ENCODE data around the gene INAFM1. TPM values are rescaled to one million over a fixed set of nuclear protein-coding genes. Genes with fewer than 3 reads are reported as not detected.

Gene INAFM1
- total and polyA plus RNA-seq, 2 donors (not counting 3 experiments of a cell fraction or from before 2014, with no cell fraction given) = 2.8 to 8.3 TPM

- intact Hi-C loops (cut with micrococcal nuclease) (loop anchor here (1.0 to 5.0 kb wide), 10 partner anchors 12 to 387 kb away; partner anchors contain the start of gene CCDC9), dilution Hi-C loops (cut with MboI; ENCODE audit: extremely low pct_ligation_motif_present, low sequenced_read_pairs) (no loop called here)
- H3K4me1 ChIP-seq (ENCODE audit: control insufficient read depth, extremely low read depth, insufficient read depth, low read length) = peaks cover 20% of the 10 kb centered on the region
- ChIA-PET CTCF (interaction anchor here (0.6 to 8.3 kb wide), 43 partner anchors 9 to 231 kb away, joined by 3 to 533 read pairs (median 6); partner anchors contain the start of genes CCDC9, SAE1 and ZC3H4), POLR2A (interaction anchor here (0.6 to 1.8 kb wide), 13 partner anchors 11 to 131 kb away, joined by 3 to 27 read pairs (median 6); partner anchors contain the start of genes CCDC9, INAFM1 and ZC3H4)
- H3K79me2 ChIP-seq (ENCODE audit: control insufficient read depth, insufficient read depth, low read length) = no peaks in the 10 kb centered on the region
- no peaks in the 10 kb centered on the region for H4K20me1 ChIP-seq (replicated peaks; ENCODE audit: control insufficient read depth, extremely low read depth, insufficient read depth, low read length)
- TF ChIP-seq EZH2 (IDR thresholded peaks at IDR 0.05; ENCODE audit: borderline replicate concordance, low read depth, low read length, severe bottlenecking) = no peak
- peak; percentile 95 to 99 for TF ChIP-seq CTCF (IDR thresholded peaks at IDR 0.05; ENCODE audit: extremely low read depth in 1 of 2, insufficient read depth in 1 of 2, low read depth in 1 of 2, low read length in 2 of 2)
- TF ChIP-seq JUN (IDR thresholded peaks at IDR 0.05; ENCODE audit: borderline replicate concordance, insufficient read depth, insufficient read length, low read depth) = peak; percentile 76
- peak; percentile 96 for TF ChIP-seq GATA2 (IDR thresholded peaks at IDR 0.05; ENCODE audit: insufficient read depth, insufficient read length, low read depth, low read length)
- TF ChIP-seq MAX (IDR thresholded peaks at IDR 0.05; ENCODE audit: insufficient read depth, insufficient read length) = peak; percentile 40
- TF ChIP-seq POLR2A (IDR thresholded peaks at IDR 0.05; ENCODE audit: low read depth, low read length) = peak; percentile 53
- peak; percentile 50 for TF ChIP-seq MYC (IDR thresholded peaks at IDR 0.05; ENCODE audit: low read depth, low read length)
- TF ChIP-seq POLR2AphosphoS5 (IDR thresholded peaks at IDR 0.05; ENCODE audit: insufficient read depth, low read depth, low read length) = peak; percentile 100
- TF ChIP-seq FOS (IDR thresholded peaks at IDR 0.05; ENCODE audit: borderline replicate concordance, insufficient read depth, low read length) = peak; percentile 79
- no peaks in the 10 kb centered on the region for H3K36me3 ChIP-seq (ENCODE audit: control insufficient read depth in 2 of 2, extremely low read depth in 1 of 2, insufficient read depth in 2 of 2, low read length in 2 of 2)
- H3K9ac ChIP-seq (replicated peaks; ENCODE audit: extremely low read depth, insufficient read depth, low read length) = peak overlapping the region; percentile 41
- DNase-seq (ENCODE audit: low read depth, low spot score) (peak; percentile 100), FAIRE-seq (peak; percentile 91)
- H3K9me3 ChIP-seq (replicated peaks; ENCODE audit: control insufficient read depth, insufficient read depth, low read length) = no peaks in the 10 kb centered on the region
- peak overlapping the region; percentile 49 for H3K27ac ChIP-seq (ENCODE audit: insufficient read depth, low read depth, low read length)
- no peaks in the 10 kb centered on the region for H3K9me1 ChIP-seq (replicated peaks; ENCODE audit: control insufficient read depth, extremely low read depth, insufficient read depth, low read length)
- no peak overlapping the region for H3K4me3 ChIP-seq (replicated peaks in 1 of 3; ENCODE audit: insufficient read depth in 1 of 3, low read depth in 1 of 3, low read length in 3 of 3)
- BruUV-seq (replicated peaks) = no TSS peak
- H2AFZ ChIP-seq (ENCODE audit: low read depth, low read length) = peak overlapping the region; percentile 74
- peak overlapping the region; percentile 79 for H3K4me2 ChIP-seq (ENCODE audit: insufficient read depth, low read length)
- no peaks in the 10 kb centered on the region for H3K27me3 ChIP-seq (ENCODE audit: control insufficient read depth in 2 of 2, insufficient read depth in 2 of 2, low read length in 2 of 2)
Observed at GRCh38 chr19:47243776-47244547, 30.7 kb upstream of the INAFM1 start.

Measured in endothelial cell of umbilical vein (primary cell).